Prostate gland (tissue), 2 donors: ENCODE data around the gene TNRC18. TPM values are rescaled to one million over a fixed set of nuclear protein-coding genes. Genes with fewer than 3 reads are reported as not detected.

Experiments
- DNase-seq: peaks from one replicate; pipeline ENCODE4 v3.0.0-alpha.2; 2019; ENCODE audit warnings: low spot score
- H3K27ac ChIP-seq, 2 donors: fragments of 200-600 bp; sonication (generic); 2 replicates each; pipeline ENCODE4 v1.5.1; 2017 to 2019
- H3K27me3 ChIP-seq: fragments of 200-600 bp; sonication (generic); replicated peaks from 2 replicates; pipeline ENCODE4 v1.5.1; 2019; ENCODE audit not compliant: insufficient read depth
- H3K36me3 ChIP-seq, 2 donors: fragments of 200-600 bp; sonication (generic); 1 replicate in 1 of 2; 2 replicates in 1 of 2; pipeline versions ENCODE4 v1.5.1 to v1.8.1; 2017 to 2019
- H3K4me1 ChIP-seq: fragments of 200-600 bp; sonication (generic); replicated peaks from 2 replicates; pipeline ENCODE4 v1.5.1; 2019
- H3K4me3 ChIP-seq, 2 donors: fragments of 200-600 bp; sonication (generic); 2 replicates each; pipeline ENCODE4 v1.5.1; 2017 to 2019
- H3K9me3 ChIP-seq: fragments of 200-600 bp; sonication (generic); 2 replicates; pipeline ENCODE4 v1.5.1; 2017
- POLR2A ChIP-seq: fragments of 450-650 bp; IDR thresholded peaks from one replicate; pipeline ENCODE4 v1.6.1; 2016; ENCODE audit warnings: antibody characterized with exemption, mild to moderate bottlenecking
- POLR2AphosphoS5 ChIP-seq: sonication (generic); formaldehyde crosslinking; IDR thresholded peaks from one replicate; pipeline ENCODE4 v1.6.1; 2017; ENCODE audit warnings: antibody characterized with exemption
- WGBS: methylation state at CpG from one replicate; pipeline ENCODE4 v1.1.5; 2018; 5-methylcytosine and 5-hydroxymethylcytosine counted together
- intact Hi-C: fragments of 100-400 bp; cut with DNase I; formaldehyde crosslinking; loops from one replicate; pipeline ENCODE4 v1.14.2; 2022
- total RNA-seq, 2 donors: library from RNA; depleted of rRNA; stranded (reverse); fragments of >200 nt; gene quantifications; one replicate each; pipeline ENCODE4 v1.1.0, GENCODE V29; 2016
- TF ChIP-seq, protein P1 (sequence below), 4 experiments: fragments of 200-600 bp in 2 of 4; fragments of 450-650 bp in 2 of 4; sonication (generic) in 2 of 4; IDR thresholded peaks; 1 replicate in 3 of 4; 2 replicates in 1 of 4; pipeline ENCODE4 v1.5.1; 2016 to 2019; ENCODE audit warnings: antibody characterized with exemption in 4 of 4, mild to moderate bottlenecking in 2 of 4, moderate library complexity in 2 of 4

The TNRC18 gene
- total RNA-seq, 2 donors from 2014 or later = 138 to 290 TPM

DNA sequence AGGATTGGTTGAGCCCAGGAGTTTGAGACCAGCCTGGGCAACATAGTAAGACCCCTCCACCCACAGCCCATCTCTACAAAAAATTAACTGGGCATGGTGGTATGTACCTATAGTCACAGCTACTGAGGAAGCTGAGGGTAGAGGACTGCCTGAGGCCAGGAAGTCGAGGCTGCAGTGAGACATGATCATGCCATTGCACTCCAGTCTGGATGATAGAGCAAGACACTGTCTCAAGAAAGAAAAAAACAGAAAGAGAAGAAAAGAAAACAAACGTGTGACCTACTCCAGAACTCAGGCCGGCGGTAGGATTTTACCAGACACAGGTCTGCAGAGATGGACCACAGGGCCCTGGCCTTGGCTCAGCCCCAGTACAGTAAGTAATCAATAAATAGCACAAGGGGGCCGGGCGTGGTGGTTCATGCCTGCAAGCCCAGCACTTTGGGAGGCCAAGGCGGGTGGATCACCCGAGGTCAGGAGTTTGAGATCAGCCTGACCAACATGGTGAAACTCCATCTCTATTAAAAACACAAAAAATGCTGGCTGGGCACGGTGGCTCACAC is 35.4 kb upstream of the TNRC18 start:
- no peak for DNase-seq
- H3K27me3 ChIP-seq = no peaks in the 10 kb centered on the region
- H3K27ac ChIP-seq = no peak overlapping the region
- TF ChIP-seq, protein P1, sequence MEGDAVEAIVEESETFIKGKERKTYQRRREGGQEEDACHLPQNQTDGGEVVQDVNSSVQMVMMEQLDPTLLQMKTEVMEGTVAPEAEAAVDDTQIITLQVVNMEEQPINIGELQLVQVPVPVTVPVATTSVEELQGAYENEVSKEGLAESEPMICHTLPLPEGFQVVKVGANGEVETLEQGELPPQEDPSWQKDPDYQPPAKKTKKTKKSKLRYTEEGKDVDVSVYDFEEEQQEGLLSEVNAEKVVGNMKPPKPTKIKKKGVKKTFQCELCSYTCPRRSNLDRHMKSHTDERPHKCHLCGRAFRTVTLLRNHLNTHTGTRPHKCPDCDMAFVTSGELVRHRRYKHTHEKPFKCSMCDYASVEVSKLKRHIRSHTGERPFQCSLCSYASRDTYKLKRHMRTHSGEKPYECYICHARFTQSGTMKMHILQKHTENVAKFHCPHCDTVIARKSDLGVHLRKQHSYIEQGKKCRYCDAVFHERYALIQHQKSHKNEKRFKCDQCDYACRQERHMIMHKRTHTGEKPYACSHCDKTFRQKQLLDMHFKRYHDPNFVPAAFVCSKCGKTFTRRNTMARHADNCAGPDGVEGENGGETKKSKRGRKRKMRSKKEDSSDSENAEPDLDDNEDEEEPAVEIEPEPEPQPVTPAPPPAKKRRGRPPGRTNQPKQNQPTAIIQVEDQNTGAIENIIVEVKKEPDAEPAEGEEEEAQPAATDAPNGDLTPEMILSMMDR (IDR thresholded peaks at IDR 0.05) = no peak
- TF ChIP-seq POLR2AphosphoS5 = no peak
- no peak for TF ChIP-seq POLR2A
- 86% methylated on average over 9 of the region's 9 CpGs for WGBS
- no peak overlapping the region for H3K4me3 ChIP-seq
- no peaks in the 10 kb centered on the region for H3K4me1 ChIP-seq
- no peaks in the 10 kb centered on the region for H3K9me3 ChIP-seq
- intact Hi-C loops = no loop called here
- H3K36me3 ChIP-seq = no peaks in the 10 kb centered on the region

DNA sequence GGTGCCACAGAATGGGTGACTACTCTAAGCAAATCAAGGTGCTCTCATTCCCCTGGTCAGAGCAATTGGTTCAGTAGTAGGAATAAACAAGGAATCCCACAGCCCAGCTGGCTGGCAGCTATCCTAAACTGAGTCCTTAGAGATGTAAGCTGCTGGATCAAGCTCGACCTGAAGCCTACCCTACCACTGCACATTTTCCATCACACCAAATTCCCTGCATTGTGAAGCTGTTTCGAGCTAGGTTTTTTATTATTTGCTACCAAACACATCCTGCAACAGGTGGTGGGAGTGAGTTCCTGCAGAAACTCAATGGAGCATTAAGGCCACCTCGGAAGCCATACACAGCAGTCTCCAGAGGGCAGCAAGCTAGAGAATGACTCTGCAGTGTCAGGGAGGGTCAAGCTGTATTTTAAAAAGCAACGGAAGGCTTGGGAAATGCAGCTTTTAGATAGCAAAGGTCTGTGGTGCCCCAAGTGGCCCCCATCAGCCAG is 33.7 kb upstream of the TNRC18 start:
- DNase-seq = no peak
- H3K27ac ChIP-seq = no peak overlapping the region
- no peaks in the 10 kb centered on the region for H3K4me1 ChIP-seq
- intact Hi-C loops = no loop called here
- H3K27me3 ChIP-seq = no peaks in the 10 kb centered on the region
- TF ChIP-seq, protein P1 (IDR thresholded peaks at IDR 0.05) = no peak
- TF ChIP-seq POLR2AphosphoS5 (no peak), POLR2A (no peak)
- H3K9me3 ChIP-seq = no peaks in the 10 kb centered on the region
- WGBS = 70% methylated on average over 4 of the region's 4 CpGs
- H3K4me3 ChIP-seq = no peak overlapping the region
- no peaks in the 10 kb centered on the region for H3K36me3 ChIP-seq

DNA sequence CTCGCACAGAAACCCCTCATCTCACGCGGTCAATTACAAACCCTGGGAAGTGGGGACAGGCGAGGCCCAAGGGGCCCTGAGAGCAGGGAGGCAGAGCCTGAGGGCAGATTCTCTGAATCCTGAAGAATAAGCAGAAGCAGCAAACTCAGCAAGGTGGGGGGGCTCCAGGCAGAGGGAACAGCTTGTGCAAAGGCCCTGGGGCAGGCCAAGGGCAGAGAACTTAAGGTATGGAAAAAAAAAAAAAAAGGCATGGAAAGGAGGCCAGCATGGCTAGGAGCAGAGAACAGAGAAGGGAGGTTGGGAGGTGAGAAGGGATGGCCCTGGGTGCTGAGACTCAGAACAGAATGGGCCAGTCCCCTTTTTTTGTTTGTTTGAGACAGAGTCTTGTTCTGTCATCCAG is 32.8 kb upstream of the TNRC18 start:
- Histone ChIP-seq H3K27me3 (no peaks in the 10 kb centered on the region), H3K4me1 (no peaks in the 10 kb centered on the region), H3K9me3 (no peaks in the 10 kb centered on the region), H3K4me3 (no peak overlapping the region), H3K36me3 (no peaks in the 10 kb centered on the region), H3K27ac (no peak overlapping the region)
- intact Hi-C loops = no loop called here
- TF ChIP-seq, protein P1 (IDR thresholded peaks at IDR 0.05) = no peak
- no peak for TF ChIP-seq POLR2AphosphoS5
- no peak for TF ChIP-seq POLR2A
- 100% methylated on average over 4 of the region's 4 CpGs for WGBS
- no peak for DNase-seq

DNA sequence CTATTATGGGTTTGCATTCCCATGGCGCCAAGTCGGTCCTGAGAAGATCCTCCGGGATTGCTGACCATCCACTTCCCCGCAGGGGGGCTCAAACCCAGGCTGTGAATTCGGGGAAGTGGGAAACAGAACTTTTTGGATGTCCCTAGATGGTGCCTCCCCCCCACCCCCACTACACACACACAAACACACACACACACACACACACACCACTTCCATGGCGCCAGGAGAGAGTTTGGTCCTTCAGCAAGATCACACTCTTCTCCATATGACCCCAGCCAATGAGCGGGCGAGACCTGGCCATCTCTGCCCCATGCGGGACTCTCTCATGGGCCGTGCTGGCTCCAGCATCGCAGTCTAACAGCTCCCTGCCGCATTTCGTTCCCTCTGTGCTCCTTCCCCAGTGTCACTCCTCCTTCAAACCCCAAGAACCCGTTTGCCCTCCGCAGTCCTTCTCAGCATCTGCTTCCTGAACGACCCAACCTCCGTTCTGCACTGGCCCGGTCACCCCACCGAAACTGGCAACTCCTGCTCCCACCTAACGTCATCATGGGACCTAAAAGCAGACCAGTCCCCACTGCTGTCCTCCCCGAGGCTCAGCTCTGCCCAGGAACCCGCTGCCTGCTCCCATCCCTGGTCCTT is 32.1 kb upstream of the TNRC18 start:
- Histone ChIP-seq H3K27me3 (no peaks in the 10 kb centered on the region), H3K9me3 (no peaks in the 10 kb centered on the region), H3K4me3 (no peak overlapping the region), H3K36me3 (no peaks in the 10 kb centered on the region), H3K4me1 (peaks cover 1% of the 10 kb centered on the region), H3K27ac (no peak overlapping the region)
- WGBS = 62% methylated on average over 19 of the region's 22 CpGs
- intact Hi-C loops = no loop called here
- no peak for DNase-seq
- TF ChIP-seq POLR2AphosphoS5 = no peak
- TF ChIP-seq POLR2A = no peak
- TF ChIP-seq, protein P1 (IDR thresholded peaks at IDR 0.05) = no peak

DNA sequence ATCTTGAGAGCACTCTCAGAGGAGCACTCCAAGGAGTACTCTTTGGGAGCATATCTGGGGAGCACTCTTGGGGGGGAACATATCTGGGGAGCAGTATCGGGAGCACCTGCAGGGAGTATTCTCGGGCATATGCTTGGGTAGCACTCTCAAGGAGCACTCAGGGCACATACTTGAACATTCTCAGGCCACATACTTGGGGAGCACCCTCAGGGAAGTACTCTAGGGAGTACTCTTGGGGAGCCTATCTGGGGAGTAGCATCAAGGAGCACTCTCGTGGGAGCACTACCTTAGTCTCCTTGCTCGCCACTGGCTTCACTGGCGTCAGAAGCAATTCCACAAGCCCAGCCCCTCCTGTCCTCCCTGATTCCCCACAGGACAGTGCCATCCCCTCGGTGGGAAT is 31.5 kb upstream of the TNRC18 start:
- 68% methylated on average over 6 of the region's 6 CpGs for WGBS
- DNase-seq = no peak
- no peak overlapping the region for H3K27ac ChIP-seq
- no peaks in the 10 kb centered on the region for H3K36me3 ChIP-seq
- TF ChIP-seq POLR2A (no peak), POLR2AphosphoS5 (no peak)
- TF ChIP-seq, protein P1 (IDR thresholded peaks at IDR 0.05) = no peak
- intact Hi-C loops = no loop called here
- H3K4me3 ChIP-seq = no peak overlapping the region
- no peaks in the 10 kb centered on the region for H3K9me3 ChIP-seq
- H3K4me1 ChIP-seq = peaks cover 4% of the 10 kb centered on the region
- no peaks in the 10 kb centered on the region for H3K27me3 ChIP-seq
